Keratinocyte (primary cell): ENCODE data around the gene NDN.

ENCODE experiments used
- CTCF ChIP-seq, 3 experiments: IDR thresholded peaks in 1 of 3; conservative IDR thresholded peaks in 1 of 3; optimal IDR thresholded peaks in 1 of 3; 2 replicates in 2 of 3; 3 replicates in 1 of 3; pipeline versions ENCODE3 to v1.5.1; 2011; ENCODE audit warnings: low read length in 3 of 3, mild to moderate bottlenecking in 3 of 3, moderate library complexity in 2 of 3, control low read depth in 1 of 3, inconsistent platforms in 1 of 3; ENCODE audit not compliant: insufficient read depth in 2 of 3; ENCODE audit errors: extremely low read depth in 1 of 3
- EZH2 ChIP-seq: IDR thresholded peaks from one replicate; pipeline ENCODE4 v1.6.1; 2012; ENCODE audit warnings: inconsistent platforms, mild to moderate bottlenecking, low read length, moderate library complexity

- TF ChIP-seq CTCF (optimal IDR thresholded peaks at IDR 0.05 in 1 of 3, IDR thresholded peaks at IDR 0.05 in 1 of 3, conservative IDR thresholded peaks at IDR 0.05 in 1 of 3; ENCODE audit: extremely low read depth in 1 of 3, insufficient read depth in 2 of 3, low read length in 3 of 3): no peak
- TF ChIP-seq EZH2: no peak
Measured at GRCh38 chr15:23646165-23647000, 40.7 kb downstream of the NDN start.
